Activated CD8-positive, alpha-beta memory T cell treated with anti-CD3 and anti-CD28 coated beads for 36 hours (primary cell): Measurements from ENCODE around the gene STX17. TPM values are rescaled to one million over a fixed set of nuclear protein-coding genes. Genes with fewer than 3 reads are reported as not detected.

Experiments
- CTCF ChIA-PET: fragments of 350-600 bp; sonication (Branson Sonifier 250); formaldehyde crosslinking; loops from one replicate; lab custom pipeline; 2021; ENCODE audit warnings: antibody characterized with exemption; lab: Charles Lee
- POLR2A ChIA-PET: fragments of 350-600 bp; sonication (Branson Sonifier 250); formaldehyde crosslinking; loops from one replicate; lab custom pipeline; 2021; ENCODE audit warnings: antibody characterized with exemption; lab: Charles Lee
- total RNA-seq, 2 experiments: library from RNA; stranded (reverse); gene quantifications; one replicate each; pipeline ENCODE4 v1.2.3, GENCODE V29; 2021

Gene STX17
- total RNA-seq, 2 experiments from 2014 or later, result 19.4 to 23.8 TPM

- POLR2A ChIA-PET, result no interaction called here
- CTCF ChIA-PET, result interaction anchor here (1.4 kb wide), 1 partner anchor 783 kb away, joined by 3 read pairs; no protein-coding TSS in a partner anchor
These were observed 108.4 kb downstream of the STX17 start for GRCh38 chr9:100014846-100015245.

- ChIA-PET POLR2A (no interaction called here), CTCF (no interaction called here)
These were observed 113.1 kb downstream of the STX17 start for GRCh38 chr9:100019541-100019940.

Other genes with a start within 250 kb of the STX17 start
- 10 to 100 TPM; 44.4 to 46.0 TPM for gene NR4A3, start 84.8 kb upstream of the STX17 start, total RNA-seq
- 10 to 100 TPM; 13.3 to 15.2 TPM for gene ERP44, start 192.3 kb downstream of the STX17 start, total RNA-seq
- 10 to 100 TPM; 17.3 to 18.3 TPM for gene INVS, start 192.6 kb downstream of the STX17 start, total RNA-seq